ENCODE measurements around the gene HIVEP2.

- TF ChIP-seq POLR2AphosphoS5 (IDR thresholded peaks at IDR 0.05; ENCODE audit: low read depth, low read length) (no peak), CTCF (IDR thresholded peaks at IDR 0.05) (no peak), SIN3A (IDR thresholded peaks at IDR 0.05; ENCODE audit: borderline replicate concordance, insufficient read depth, low read depth, low read length) (no peak), TCF7L2 (IDR thresholded peaks at IDR 0.05; ENCODE audit: low read depth, low read length) (no peak)
These were observed 30.6 kb downstream of the HIVEP2 start for GRCh38 chr6:142914369-142914768.

Data from Panc1 (cell line).